CD4-positive, alpha-beta T cell (primary cell): Measurements from ENCODE around the gene CNRIP1. TPM values are rescaled to one million over a fixed set of nuclear protein-coding genes. Genes with fewer than 3 reads are reported as not detected.

Experiments
- ATAC-seq: fragments of 200-7000 bp; cut with Tn5 transposase; one replicate; pipeline ENCODE4 v1.10.0; 2022; ENCODE audit warnings: mild to moderate bottlenecking; ENCODE audit not compliant: poor library complexity
- CTCF ChIA-PET: fragments of 350-600 bp; sonication (Branson Sonifier 250); formaldehyde crosslinking; loops from one replicate; lab custom pipeline; 2021; ENCODE audit warnings: antibody characterized with exemption, inconsistent platforms; lab: Charles Lee
- POLR2A ChIA-PET: fragments of 350-600 bp; sonication (Branson Sonifier 250); formaldehyde crosslinking; loops from one replicate; lab custom pipeline; 2021; ENCODE audit warnings: antibody characterized with exemption, inconsistent platforms; lab: Charles Lee
- DNase-seq, 14 experiments: peaks; one replicate each; pipeline ENCODE4 v3.0.0-alpha.2; 2013 to 2020; ENCODE audit warnings: mixed read lengths in 2 of 14
- H3K27ac ChIP-seq, 2 donors: one replicate each; pipeline versions ENCODE4 v1.5.1 to v1.7.0; 2013; ENCODE audit warnings: low read length in 2 of 2, low read depth in 1 of 2, mild to moderate bottlenecking in 1 of 2
- H3K27me3 ChIP-seq, 2 experiments: 1 replicate in 1 of 2; 2 replicates in 1 of 2; pipeline versions ENCODE4 v1.6.1 to v1.7.0; 2013; ENCODE audit warnings: low read length in 2 of 2, control low read depth in 1 of 2, mild to moderate bottlenecking in 1 of 2, moderate library complexity in 1 of 2; ENCODE audit not compliant: insufficient read depth in 2 of 2, control insufficient read depth in 1 of 2
- H3K36me3 ChIP-seq: one replicate; pipeline ENCODE4 v1.6.1; 2013; ENCODE audit warnings: low read length, control low read depth; ENCODE audit not compliant: insufficient read depth
- H3K4me1 ChIP-seq: one replicate; pipeline ENCODE4 v1.6.1; 2013; ENCODE audit warnings: low read length, control low read depth; ENCODE audit not compliant: insufficient read depth
- H3K4me3 ChIP-seq: one replicate; pipeline ENCODE4 v1.5.1; 2013; ENCODE audit warnings: mild to moderate bottlenecking, low read length, moderate library complexity
- H3K9me3 ChIP-seq, 2 experiments: 1 replicate in 1 of 2; 2 replicates in 1 of 2; pipeline versions ENCODE4 v1.6.1 to v1.7.0; 2013; ENCODE audit warnings: low read length in 2 of 2, mild to moderate bottlenecking in 2 of 2, control low read depth in 1 of 2, moderate library complexity in 1 of 2; ENCODE audit not compliant: control insufficient read depth in 1 of 2, insufficient read depth in 1 of 2
- H3K27ac Mint-ChIP-seq: one replicate; pipeline ENCODE4 v1.8.0; 2020; ENCODE audit warnings: mixed read lengths
- H3K27me3 Mint-ChIP-seq: one replicate; pipeline ENCODE4 v1.8.0; 2021; ENCODE audit warnings: mixed read lengths
- H3K36me3 Mint-ChIP-seq: one replicate; pipeline ENCODE4 v1.8.0; 2021; ENCODE audit warnings: low read depth, mixed read lengths
- H3K4me1 Mint-ChIP-seq: one replicate; pipeline ENCODE4 v1.8.0; 2021; ENCODE audit warnings: low read depth, mixed read lengths
- H3K4me3 Mint-ChIP-seq: one replicate; pipeline ENCODE4 v1.8.0; 2020; ENCODE audit warnings: mild to moderate bottlenecking, mixed read lengths
- H3K9me3 Mint-ChIP-seq: one replicate; pipeline ENCODE4 v1.8.0; 2020; ENCODE audit warnings: mixed read lengths
- CTCF ChIP-seq: fragments of 200-600 bp; IDR thresholded peaks from one replicate; pipeline ENCODE4 v1.8.0; 2022; ENCODE audit warnings: antibody characterized with exemption, mild to moderate bottlenecking
- intact Hi-C, 2 experiments: fragments of 100-400 bp; cut with DNase I in 1 of 2; cut with micrococcal nuclease in 1 of 2; formaldehyde crosslinking; loops; one replicate each; pipeline versions ENCODE4 v1.15.1 to v1.9.0; 2023 to 2025; cut with DNase I, micrococcal nuclease
- total RNA-seq, 174 experiments: library from RNA in 2 of 174; stranded (reverse) in 2 of 174; gene quantifications; one replicate each; pipeline ENCODE4 v1.2.3 and lab custom pipeline; 2021 to 2026

CNRIP1 gene
- total RNA-seq, 2 experiments from 2014 or later: not detected

GRCh38 chr2:68359889-68360288 lies 40.1 kb upstream of the CNRIP1 start:
- Mint-ChIP-seq H3K36me3 (no peaks in the 10 kb centered on the region), H3K4me3 (no peak overlapping the region), H3K27me3 (peaks cover 14% of the 10 kb centered on the region), H3K9me3 (no peaks in the 10 kb centered on the region), H3K27ac (no peak overlapping the region), H3K4me1 (peaks cover 14% of the 10 kb centered on the region)
- H3K36me3 ChIP-seq: no peaks in the 10 kb centered on the region
- peaks cover 5% of the 10 kb centered on the region for H3K4me1 ChIP-seq
- CTCF ChIA-PET: no interaction called here
- H3K27ac ChIP-seq: no peak overlapping the region
- POLR2A ChIA-PET: no interaction called here
- no peak overlapping the region for H3K4me3 ChIP-seq
- no peaks in the 10 kb centered on the region for H3K27me3 ChIP-seq
- no peaks in the 10 kb centered on the region for H3K9me3 ChIP-seq
- intact Hi-C loops: loop anchor here in 1 of 2 experiments (5.0 kb wide), 1 partner anchor 567 kb away; no protein-coding TSS in a partner anchor
- TF ChIP-seq CTCF: no peak
- no peak for ATAC-seq
- DNase-seq: no peak

GRCh38 chr2:68357605-68358337 lies 38.0 kb upstream of the CNRIP1 start:
- no peaks in the 10 kb centered on the region for H3K36me3 ChIP-seq
- H3K4me3 ChIP-seq: no peak overlapping the region
- H3K27ac ChIP-seq: no peak overlapping the region
- TF ChIP-seq CTCF: no peak
- H3K27me3 ChIP-seq: no peaks in the 10 kb centered on the region
- H3K4me1 ChIP-seq: peaks cover 2% of the 10 kb centered on the region
- intact Hi-C loops: no loop called here
- H3K4me3 Mint-ChIP-seq: no peak overlapping the region
- H3K27ac Mint-ChIP-seq: no peak overlapping the region
- POLR2A ChIA-PET: no interaction called here
- H3K4me1 Mint-ChIP-seq: peaks cover 11% of the 10 kb centered on the region
- CTCF ChIA-PET: interaction anchor here (0.8 to 1.4 kb wide), 2 partner anchors 84 to 236 kb away, joined by 3 read pairs; no protein-coding TSS in a partner anchor
- H3K36me3 Mint-ChIP-seq: no peaks in the 10 kb centered on the region
- peaks cover 6% of the 10 kb centered on the region for H3K27me3 Mint-ChIP-seq
- ATAC-seq (no peak), DNase-seq (peak in 1 of 14 experiments; percentile 40)
- H3K9me3 Mint-ChIP-seq: no peaks in the 10 kb centered on the region
- H3K9me3 ChIP-seq: no peaks in the 10 kb centered on the region

GRCh38 chr2:68356599-68357239 lies 37.0 kb upstream of the CNRIP1 start:
- no peak for TF ChIP-seq CTCF
- Histone ChIP-seq H3K9me3 (no peaks in the 10 kb centered on the region), H3K27me3 (no peaks in the 10 kb centered on the region), H3K4me3 (no peak overlapping the region), H3K36me3 (no peaks in the 10 kb centered on the region), H3K4me1 (no peaks in the 10 kb centered on the region), H3K27ac (no peak overlapping the region)
- POLR2A ChIA-PET: no interaction called here
- no peak overlapping the region for H3K27ac Mint-ChIP-seq
- peaks cover under 1% of the 10 kb centered on the region for H3K4me1 Mint-ChIP-seq
- ATAC-seq (no peak), DNase-seq (no peak)
- intact Hi-C loops: no loop called here
- H3K27me3 Mint-ChIP-seq: no peaks in the 10 kb centered on the region
- H3K4me3 Mint-ChIP-seq: no peak overlapping the region
- no peaks in the 10 kb centered on the region for H3K9me3 Mint-ChIP-seq
- no peaks in the 10 kb centered on the region for H3K36me3 Mint-ChIP-seq
- CTCF ChIA-PET: no interaction called here
